WTC11 (cell line): ENCODE data around the gene EPS8L2. TPM values are rescaled to one million over a fixed set of nuclear protein-coding genes. Genes with fewer than 3 reads are reported as not detected.
A peak's percentile ranks its signal among the peaks of the same experiment; 100 is the strongest.

Experiments
- ATAC-seq: fragments of 200-7000 bp; cut with Tn5 transposase; 2 replicates; pipeline ENCODE4 v1.10.0; 2021; ENCODE audit warnings: mild to moderate bottlenecking, moderate library complexity
- CTCF ChIA-PET: fragments of 300-600 bp; sonication (Branson Sonifier 250); formaldehyde crosslinking; loops from one replicate; lab custom pipeline; 2021; ENCODE audit warnings: antibody characterized with exemption; lab: Charles Lee
- POLR2A ChIA-PET: fragments of 350-600 bp; sonication (Branson Sonifier 250); formaldehyde crosslinking; loops from one replicate; lab custom pipeline; 2021; ENCODE audit warnings: antibody characterized with exemption; lab: Charles Lee
- DNase-seq: peaks from one replicate; pipeline ENCODE4 v3.0.0; 2021; ENCODE audit warnings: low spot score
- H3K27ac Mint-ChIP-seq: 2 replicates; pipeline ENCODE4 v1.8.0; 2021; ENCODE audit warnings: mixed read lengths
- H3K27me3 Mint-ChIP-seq: 2 replicates; pipeline ENCODE4 v1.8.0; 2021; ENCODE audit warnings: low read depth, mild to moderate bottlenecking, moderate library complexity, mixed read lengths
- H3K36me3 Mint-ChIP-seq: 2 replicates; pipeline ENCODE4 v1.8.0; 2021; ENCODE audit warnings: mixed read lengths
- H3K4me1 Mint-ChIP-seq: 2 replicates; pipeline ENCODE4 v1.8.0; 2022; ENCODE audit warnings: mixed read lengths
- H3K4me3 Mint-ChIP-seq: 2 replicates; pipeline ENCODE4 v1.8.0; 2021; ENCODE audit warnings: mild to moderate bottlenecking, moderate library complexity, mixed read lengths
- H3K9me3 Mint-ChIP-seq: 2 replicates; pipeline ENCODE4 v1.8.0; 2021; ENCODE audit warnings: mixed read lengths
- ATF1 ChIP-seq: sonication (generic); formaldehyde crosslinking; IDR thresholded peaks from 2 replicates; pipeline ENCODE4 v1.8.1; 2023; ENCODE audit warnings: mild to moderate bottlenecking, moderate library complexity, missing genetic modification reagents
- CBFB ChIP-seq: sonication (generic); formaldehyde crosslinking; IDR thresholded peaks from 2 replicates; pipeline ENCODE4 v1.8.1; 2022; ENCODE audit warnings: mild to moderate bottlenecking, low read depth, missing genetic modification reagents
- ERG ChIP-seq: fragments of 250-450 bp; sonication (Bioruptor Pico); IDR thresholded peaks from 2 replicates; pipeline ENCODE4 v1.8.0; 2021; ENCODE audit warnings: mild to moderate bottlenecking
- FOXK1 ChIP-seq: sonication (generic); formaldehyde crosslinking; IDR thresholded peaks from 2 replicates; pipeline ENCODE4 v1.8.0; 2022; ENCODE audit warnings: mild to moderate bottlenecking, moderate library complexity, missing genetic modification reagents
- GRHL2 ChIP-seq: fragments of 250-450 bp; sonication (Bioruptor Pico); IDR thresholded peaks from 2 replicates; pipeline ENCODE4 v1.8.0; 2022; ENCODE audit warnings: mild to moderate bottlenecking, moderate library complexity; ENCODE audit not compliant: insufficient replicate concordance, severe bottlenecking
- IRF1 ChIP-seq: sonication (generic); formaldehyde crosslinking; IDR thresholded peaks from 2 replicates; pipeline ENCODE4 v1.8.0; 2023; ENCODE audit warnings: missing genetic modification reagents
- JAZF1 ChIP-seq: fragments of 250-450 bp; sonication (Bioruptor Pico); IDR thresholded peaks from 2 replicates; pipeline ENCODE4 v1.9.0; 2021; ENCODE audit warnings: moderate library complexity, mild to moderate bottlenecking, inconsistent platforms
- MLX ChIP-seq: sonication (generic); formaldehyde crosslinking; IDR thresholded peaks from 2 replicates; pipeline ENCODE4 v1.8.1; 2023; ENCODE audit warnings: mild to moderate bottlenecking, missing genetic modification reagents, moderate library complexity
- NFYB ChIP-seq: sonication (generic); formaldehyde crosslinking; conservative IDR thresholded peaks from 2 replicates; pipeline ENCODE4 v1.8.0; 2022; ENCODE audit warnings: low read depth, missing genetic modification reagents
- NR3C1 ChIP-seq: sonication (generic); formaldehyde crosslinking; conservative IDR thresholded peaks from 2 replicates; pipeline ENCODE4 v1.8.1; 2023; ENCODE audit warnings: low read depth, mild to moderate bottlenecking, missing genetic modification reagents
- PRDM15 ChIP-seq: sonication (generic); formaldehyde crosslinking; IDR thresholded peaks from 2 replicates; pipeline ENCODE4 v1.8.0; 2022; ENCODE audit warnings: missing genetic modification reagents
- RORB ChIP-seq: fragments of 250-450 bp; sonication (Bioruptor Pico); IDR thresholded peaks from 2 replicates; pipeline ENCODE4 v1.9.0; 2021; ENCODE audit warnings: mild to moderate bottlenecking
- SMAD4 ChIP-seq: sonication (generic); formaldehyde crosslinking; IDR thresholded peaks from 2 replicates; pipeline ENCODE4 v1.8.0; 2022; ENCODE audit warnings: mild to moderate bottlenecking, missing genetic modification reagents
- SP1 ChIP-seq: sonication (generic); formaldehyde crosslinking; conservative IDR thresholded peaks from 2 replicates; pipeline ENCODE4 v1.8.1; 2022; ENCODE audit warnings: missing genetic modification reagents
- TEAD4 ChIP-seq: sonication (generic); formaldehyde crosslinking; IDR thresholded peaks from 2 replicates; pipeline ENCODE4 v1.8.0; 2022; ENCODE audit warnings: mild to moderate bottlenecking, missing genetic modification reagents
- ZMAT4 ChIP-seq: fragments of 250-450 bp; sonication (Bioruptor Pico); IDR thresholded peaks from 2 replicates; pipeline ENCODE4 v1.9.0; 2021; ENCODE audit warnings: mild to moderate bottlenecking
- ZNF138 ChIP-seq: sonication (generic); formaldehyde crosslinking; conservative IDR thresholded peaks from 2 replicates; pipeline ENCODE4 v1.8.1; 2022; ENCODE audit warnings: mild to moderate bottlenecking, moderate library complexity, missing genetic modification reagents
- ZNF396 ChIP-seq: fragments of 250-450 bp; sonication (Bioruptor Pico); IDR thresholded peaks from 2 replicates; pipeline ENCODE4 v1.8.0; 2021; ENCODE audit warnings: mild to moderate bottlenecking, moderate library complexity, borderline replicate concordance
- ZNF425 ChIP-seq: fragments of 250-450 bp; sonication (Bioruptor Pico); conservative IDR thresholded peaks from 2 replicates; pipeline ENCODE4 v1.9.0; 2021; ENCODE audit warnings: mild to moderate bottlenecking
- ZSCAN18 ChIP-seq: fragments of 250-450 bp; sonication (Bioruptor Pico); IDR thresholded peaks from 2 replicates; pipeline ENCODE4 v2.1.2; 2022; ENCODE audit warnings: mild to moderate bottlenecking, moderate library complexity
- total RNA-seq: library from RNA; stranded (reverse); gene quantifications from 3 replicates; pipeline ENCODE4 v1.2.3, GENCODE V29; 2021

EPS8L2 gene
- total RNA-seq, 1 experiment from 2014 or later: 51.6 TPM

GRCh38 chr11:719214-720016, 13.4 kb downstream of the EPS8L2 start (continued):
- TF ChIP-seq SP1 (CRISPR knock-in tag): no peak
- no peak for TF ChIP-seq GRHL2 (CRISPR knock-in tag)
- no peak for TF ChIP-seq ZNF396
- no peak for TF ChIP-seq JAZF1 (CRISPR knock-in tag)
- TF ChIP-seq ERG (CRISPR knock-in tag): no peak

- peaks cover 2% of the 10 kb centered on the region; the same call in 1 of the 2 replicates for H3K36me3 Mint-ChIP-seq
- H3K4me3 Mint-ChIP-seq: peak overlapping the region; percentile 47
- ATAC-seq: no peak
- no peak overlapping the region for H3K27ac Mint-ChIP-seq
- TF ChIP-seq NR3C1 (no peak), FOXK1 (peak; percentile 29; the same call in 1 of the 2 replicates), PRDM15 (no peak), CBFB (CRISPR knock-in tag) (no peak), ZMAT4 (no peak), ZSCAN18 (CRISPR knock-in tag) (no peak), NFYB (CRISPR knock-in tag) (no peak), TEAD4 (CRISPR knock-in tag) (no peak), ATF1 (CRISPR knock-in tag) (no peak), IRF1 (CRISPR knock-in tag) (no peak), ZNF396 (no peak), MLX (CRISPR knock-in tag) (0 out of 2 replicates have a peak, but pooled peaks have one; percentile 63), RORB (no peak), ZNF425 (CRISPR knock-in tag) (no peak), ZNF138 (CRISPR knock-in tag) (no peak), SMAD4 (no peak)
- H3K4me1 Mint-ChIP-seq: peaks cover 10% of the 10 kb centered on the region
- peaks cover 13% of the 10 kb centered on the region for H3K27me3 Mint-ChIP-seq
- DNase-seq: no peak
- POLR2A ChIA-PET: interaction anchor here (1.7 kb wide), 1 partner anchor 13 kb away, joined by 6 read pairs; no protein-coding TSS in a partner anchor
- peaks cover 3% of the 10 kb centered on the region for H3K9me3 Mint-ChIP-seq
- CTCF ChIA-PET: interaction anchor here (0.6 to 3.2 kb wide), 13 partner anchors 10 to 272 kb away, joined by 3 to 20 read pairs (median 5); partner anchors contain the start of genes DEAF1, EPS8L2, GATD1 and TMEM80
These were observed 14.1 kb downstream of the EPS8L2 start for GRCh38 chr11:720017-720641.
